NCI-H2196 treated with DMSO at 0.1 percent for 48 hours (cell line): ENCODE data around the gene GPR180.
A peak's percentile ranks its signal among the peaks of the same experiment; 100 is the strongest.

Source experiments
- DNase-seq: peaks from one replicate; lab custom pipeline; 2025; ENCODE audit not compliant: unreplicated experiment; lab: John Stamatoyannopoulos, UW

GPR180 gene

GRCh38 chr13:94601446-94602431 is at the start of gene GPR180:
TSS of gene GPR180 (plus strand) at chr13:94601857. CDS start at chr13:94601928, 71 bp downstream.
- DNase-seq: peak; percentile 81

- DNase-seq: no peak
Observed at GRCh38 chr13:94552095-94552494, 49.6 kb upstream of the GPR180 start.

- DNase-seq: no peak
Observed at GRCh38 chr13:94553766-94554165, 47.9 kb upstream of the GPR180 start.

GRCh38 chr13:94556041-94556440 is 45.6 kb upstream of the GPR180 start:
- no peak for DNase-seq

GRCh38 chr13:94556621-94557020 is 45.0 kb upstream of the GPR180 start:
- DNase-seq: no peak

- DNase-seq: no peak
Observed at GRCh38 chr13:94557684-94558235, 43.9 kb upstream of the GPR180 start.

GRCh38 chr13:94558716-94559115 is 42.9 kb upstream of the GPR180 start:
- DNase-seq: no peak

GRCh38 chr13:94559222-94559795 is 42.3 kb upstream of the GPR180 start:
- DNase-seq: no peak

GRCh38 chr13:94560116-94560515 is 41.5 kb upstream of the GPR180 start:
- DNase-seq: no peak

- no peak for DNase-seq
Observed at GRCh38 chr13:94561126-94561525, 40.5 kb upstream of the GPR180 start.

- no peak for DNase-seq
Observed at GRCh38 chr13:94567581-94567980, 34.1 kb upstream of the GPR180 start.

- DNase-seq: no peak
Observed at GRCh38 chr13:94568443-94568842, 33.2 kb upstream of the GPR180 start.

- no peak for DNase-seq
Observed at GRCh38 chr13:94569615-94570014, 32.0 kb upstream of the GPR180 start.

- no peak for DNase-seq
Observed at GRCh38 chr13:94579063-94579462, 22.6 kb upstream of the GPR180 start.

- DNase-seq: no peak
Observed at GRCh38 chr13:94583926-94584325, 17.7 kb upstream of the GPR180 start.

- no peak for DNase-seq
Observed at GRCh38 chr13:94585543-94586101, 16.0 kb upstream of the GPR180 start.

GRCh38 chr13:94586371-94586770 is 15.3 kb upstream of the GPR180 start:
- no peak for DNase-seq

GRCh38 chr13:94588541-94588940 is 13.1 kb upstream of the GPR180 start:
- DNase-seq: no peak

- no peak for DNase-seq
Observed at GRCh38 chr13:94590744-94591143, 10.9 kb upstream of the GPR180 start.

GRCh38 chr13:94595001-94595949 is 6.4 kb upstream of the GPR180 start:
- no peak for DNase-seq
